ENCODE results near the gene AGAP5.
"Not testable (repeated sequence)": the region's sequence is repeated elsewhere in the genome, so short reads cannot be mapped to it uniquely, and the experiment has no call there.

Gene AGAP5

GRCh38 chr10:73697675-73698159 is at the start of gene AGAP5:
TSS of gene AGAP5 (minus strand) at chr10:73698109. CDS start at chr10:73697755, 354 bp downstream.
- DNase-seq: not testable (repeated sequence)

DNA sequence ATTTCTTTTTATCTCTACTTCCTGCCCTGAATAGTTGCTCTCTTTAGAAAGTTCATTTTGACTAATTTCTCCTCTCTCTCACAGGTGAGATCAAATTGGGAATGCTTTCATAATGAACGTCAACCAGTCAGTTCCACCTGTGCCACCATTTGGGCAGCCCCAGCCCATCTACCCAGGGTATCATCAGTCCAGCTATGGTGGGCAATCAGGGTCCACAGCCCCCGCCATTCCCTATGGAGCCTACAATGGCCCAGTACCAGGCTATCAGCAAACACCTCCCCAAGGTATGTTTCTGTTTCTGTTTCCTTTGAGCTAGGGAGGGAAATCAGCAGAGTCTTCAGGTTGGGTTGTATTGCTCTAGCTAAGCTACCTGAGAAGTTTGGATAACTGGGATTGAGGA is 48.8 kb upstream of the AGAP5 start:
- no peak for DNase-seq

GRCh38 chr10:73744664-73744975 is 46.7 kb upstream of the AGAP5 start:
- peak; percentile 57 for DNase-seq

DNA sequence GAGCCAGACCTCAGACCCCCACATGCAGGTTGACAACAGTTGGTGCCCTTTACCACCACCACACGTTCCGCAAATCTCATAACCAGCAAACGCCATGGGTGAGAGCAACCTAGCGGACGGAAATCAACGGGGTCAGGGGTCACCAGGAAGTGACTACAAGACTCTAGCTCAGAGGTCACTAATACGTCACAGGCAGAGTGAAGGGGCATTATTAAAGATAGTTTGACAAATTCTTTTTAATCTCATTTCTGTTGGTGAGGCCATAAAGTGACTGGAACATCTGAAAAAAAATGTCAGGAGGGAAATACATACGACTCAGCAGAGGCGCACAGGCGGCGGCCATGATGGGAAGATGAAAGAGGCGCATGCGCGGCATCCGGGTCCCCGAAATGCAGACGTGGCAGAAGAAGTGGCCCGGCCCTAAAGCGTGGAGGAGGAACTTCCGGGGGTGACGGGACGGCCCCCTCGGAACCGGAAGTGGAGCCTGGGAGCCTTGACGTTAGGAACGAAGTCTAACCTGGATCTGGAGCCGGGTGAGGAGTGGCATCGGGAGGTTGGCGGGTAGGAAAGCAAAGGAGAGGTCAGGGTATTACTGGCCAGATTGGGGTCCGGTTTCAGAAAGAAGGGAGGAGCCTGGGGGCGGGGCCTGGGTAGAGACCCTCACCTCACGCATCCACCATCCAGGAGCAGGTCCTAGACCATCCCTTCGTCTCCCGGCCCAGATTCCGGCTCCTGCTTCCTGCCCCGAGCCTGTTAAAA is 46.2 kb upstream of the AGAP5 start, which contains the start of gene SEC24C:
Gene SEC24C (plus strand): TSS at position 468 of the 759 bp plus-strand sequence. CDS start 2,461 bp downstream, outside the sequence.
- DNase-seq: peak; percentile 96

DNA sequence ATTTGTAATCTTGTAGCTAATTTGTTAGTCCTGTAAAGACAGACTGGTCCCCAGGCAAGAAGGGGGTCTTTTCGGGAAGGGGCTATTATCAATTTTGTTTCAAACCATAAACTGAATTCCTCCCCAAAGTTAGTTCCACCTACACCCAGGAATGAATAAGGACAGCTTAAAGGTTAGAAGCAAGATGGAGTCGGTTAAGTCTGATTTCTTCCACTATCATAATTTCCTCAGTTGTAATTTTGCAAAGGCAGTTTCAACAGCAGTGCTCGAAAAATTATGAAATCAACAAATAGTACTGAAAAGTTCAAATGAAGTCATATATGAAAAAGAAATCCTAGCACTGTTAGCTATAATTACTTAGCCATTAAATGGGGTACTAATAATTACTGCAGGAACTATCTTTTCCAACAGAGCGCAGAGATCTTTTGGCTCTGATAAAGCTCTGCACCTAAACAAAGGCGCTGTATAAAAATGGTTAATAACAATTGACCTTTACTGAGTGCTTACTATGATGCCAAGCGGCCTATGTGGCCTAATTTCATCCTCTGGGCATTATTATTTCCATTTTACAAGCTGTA is 45.5 kb upstream of the AGAP5 start:
- DNase-seq: no peak

GRCh38 chr10:73742454-73742734 is 44.5 kb upstream of the AGAP5 start:
- DNase-seq: no peak

- DNase-seq: not testable (repeated sequence)
These were observed 42.8 kb upstream of the AGAP5 start for GRCh38 chr10:73740501-73741254.

DNA sequence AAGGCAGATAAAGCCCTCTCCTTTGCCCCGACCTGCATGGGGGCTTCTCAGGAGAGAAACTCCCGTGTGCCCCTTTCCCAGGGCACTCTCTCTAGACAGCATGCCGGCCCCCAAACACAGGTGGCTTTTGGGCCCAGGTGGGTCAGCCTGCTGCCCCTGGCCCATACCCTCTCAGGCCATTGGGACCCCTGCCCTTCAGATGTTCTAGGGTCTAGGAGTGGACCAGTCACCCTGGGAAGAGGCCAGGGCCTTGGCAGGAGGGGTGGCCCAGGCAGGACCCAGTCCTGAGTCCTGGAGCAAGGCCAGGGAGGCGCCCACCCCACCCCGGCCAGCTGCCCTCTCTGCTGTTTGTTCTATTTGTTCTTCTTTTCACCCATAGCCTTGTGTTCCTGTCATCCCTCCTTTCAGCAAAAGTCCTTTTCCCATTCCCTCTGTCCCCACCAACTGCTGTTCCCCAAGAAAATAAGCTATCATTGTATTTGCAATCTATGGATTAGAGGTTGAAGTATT is 36.9 kb upstream of the AGAP5 start:
- DNase-seq: no peak

DNA sequence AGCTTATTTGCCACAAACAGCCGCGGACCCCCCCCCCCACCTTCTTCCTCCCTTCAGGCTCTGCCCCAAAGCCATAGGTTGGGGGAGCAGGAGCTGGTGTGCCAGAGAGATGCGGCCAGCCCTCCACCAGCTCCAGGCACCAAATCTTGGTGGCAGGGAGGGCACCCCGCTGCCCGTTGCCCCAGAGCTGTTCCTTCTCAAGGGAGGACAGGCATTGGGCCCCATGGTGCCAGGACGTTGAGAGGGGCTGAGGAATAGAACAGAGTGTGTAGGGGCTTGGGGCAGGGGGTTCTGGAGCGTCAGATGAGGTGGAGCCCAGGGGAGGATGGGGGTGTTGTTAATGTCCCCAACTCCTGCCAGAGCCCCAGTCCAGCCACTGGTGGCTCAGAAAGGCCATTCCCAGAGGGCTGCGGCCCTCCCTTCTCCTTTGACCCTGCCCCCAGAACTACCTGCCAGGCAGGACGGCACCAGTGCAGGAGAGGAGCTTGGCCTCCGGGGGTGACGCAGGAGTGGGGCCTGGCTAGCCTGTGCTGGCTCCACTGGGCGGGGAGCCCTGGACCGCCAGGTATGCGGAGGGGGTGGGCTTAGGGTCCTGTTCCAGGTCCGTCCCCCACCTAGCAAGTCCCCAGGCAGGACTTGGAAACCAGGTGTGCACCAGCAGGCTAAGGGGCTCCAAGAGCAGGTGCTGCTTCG is 36.3 kb upstream of the AGAP5 start:
- DNase-seq: no peak

DNA sequence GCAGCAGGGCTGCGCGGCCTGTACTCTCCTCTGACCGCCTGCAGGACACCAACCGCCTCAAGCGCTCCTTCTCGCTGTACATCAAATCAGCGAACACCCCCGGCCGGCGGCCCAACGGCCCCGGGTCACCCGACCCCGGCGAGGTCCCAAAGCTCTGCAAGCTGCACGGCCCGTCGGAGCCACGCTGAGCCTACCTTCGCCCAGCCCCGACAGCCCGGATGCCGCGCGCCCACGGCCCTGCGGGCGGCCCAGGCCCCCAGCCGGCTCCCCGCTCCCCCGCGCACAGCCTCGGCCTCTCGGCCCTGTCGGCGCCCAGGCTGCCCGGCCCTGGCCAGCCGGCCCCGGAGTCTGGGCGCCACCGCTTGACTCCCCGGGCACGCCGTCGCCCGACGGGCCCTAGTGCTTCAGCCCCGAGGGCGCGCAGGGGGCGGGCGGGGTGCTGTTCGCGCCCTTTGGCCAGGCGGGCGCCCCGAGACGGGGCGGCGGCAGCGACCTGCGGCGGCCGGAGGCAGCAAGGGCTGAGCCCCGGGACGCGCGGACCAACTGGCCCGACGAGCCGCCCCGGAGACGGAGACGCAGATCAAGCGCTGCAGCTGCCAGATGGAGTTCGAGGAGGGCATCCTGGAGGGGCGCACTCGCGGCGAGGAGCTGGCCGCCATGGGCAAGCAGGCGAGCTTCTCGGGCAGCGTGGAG is 35.2 kb upstream of the AGAP5 start:
- DNase-seq: no peak

GRCh38 chr10:73732426-73732825 is 34.5 kb upstream of the AGAP5 start:
- DNase-seq: no peak

DNA sequence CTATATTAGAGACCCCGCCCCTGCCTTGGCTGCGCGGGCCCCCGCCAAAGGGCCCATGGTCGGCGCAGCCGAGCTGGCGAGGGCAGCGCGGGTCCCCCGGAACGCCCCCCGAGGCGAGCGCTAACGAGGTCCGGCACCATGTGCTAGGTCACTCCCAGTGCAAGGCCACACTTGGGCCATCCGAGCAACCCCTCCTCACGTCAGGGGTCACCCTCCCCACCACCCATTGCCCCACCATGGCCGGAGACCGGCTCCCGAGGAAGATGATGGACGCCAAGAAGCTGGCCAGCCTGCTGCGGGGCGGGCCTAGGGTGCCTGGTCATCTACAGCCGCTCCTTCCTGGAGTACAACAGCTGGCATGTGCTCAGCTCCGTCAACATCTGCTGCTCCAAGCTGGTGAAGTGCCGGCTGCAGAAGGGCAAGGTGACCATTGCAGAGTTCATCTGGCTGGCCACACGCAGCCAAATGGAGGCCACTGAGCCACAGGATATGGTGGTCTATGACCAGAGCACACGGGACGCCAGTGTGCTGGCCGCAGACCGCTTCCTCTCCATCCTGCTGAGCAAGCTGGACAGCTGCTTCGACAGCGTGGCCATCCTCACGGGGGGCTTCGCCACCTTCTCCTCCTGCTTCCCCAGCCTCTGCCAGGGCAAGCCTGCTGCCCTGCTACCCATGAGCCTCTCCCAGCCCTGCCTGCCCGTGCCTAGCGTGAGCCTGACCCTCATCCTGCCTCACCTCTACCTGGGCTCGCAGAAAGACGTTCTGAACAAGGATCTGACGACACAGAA is 33.9 kb upstream of the AGAP5 start:
- DNase-seq: no peak

DNA sequence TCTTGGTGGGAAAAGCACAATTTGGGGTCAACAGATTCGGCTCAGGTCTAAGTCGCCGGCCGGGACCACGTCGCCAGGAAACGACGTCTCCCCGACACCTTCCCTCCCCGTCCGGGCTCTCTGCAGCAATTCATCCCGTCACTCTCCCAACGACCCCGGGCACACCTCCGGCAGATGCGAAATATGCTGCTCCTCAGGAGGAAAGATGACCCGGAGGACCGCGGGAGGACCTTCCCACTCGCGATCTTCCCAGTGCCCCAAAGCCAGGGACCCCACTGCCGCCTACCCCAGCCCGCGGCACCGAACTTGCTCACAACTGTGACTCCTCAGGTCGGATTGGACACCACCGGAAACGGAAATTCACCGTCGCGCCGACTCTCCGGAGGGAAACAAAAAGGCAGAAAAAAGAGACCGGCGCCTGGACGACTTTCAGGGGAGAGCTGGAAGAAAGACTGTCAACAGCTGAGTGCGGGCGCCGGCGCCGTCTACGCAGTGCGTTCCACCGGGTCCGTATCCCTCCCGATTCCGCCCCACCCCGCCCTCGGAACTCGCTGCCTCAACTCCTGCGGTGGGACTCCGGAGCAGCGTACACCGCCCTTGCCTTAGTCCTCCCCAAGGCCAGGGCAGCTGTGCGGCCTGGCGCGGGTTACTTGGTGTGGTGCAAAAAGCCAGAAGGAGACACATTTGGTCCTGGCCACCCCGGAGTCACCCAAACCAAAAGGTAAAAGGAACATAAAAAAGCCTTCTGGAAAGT is 32.4 kb upstream of the AGAP5 start:
- peak; percentile 94 for DNase-seq

DNA sequence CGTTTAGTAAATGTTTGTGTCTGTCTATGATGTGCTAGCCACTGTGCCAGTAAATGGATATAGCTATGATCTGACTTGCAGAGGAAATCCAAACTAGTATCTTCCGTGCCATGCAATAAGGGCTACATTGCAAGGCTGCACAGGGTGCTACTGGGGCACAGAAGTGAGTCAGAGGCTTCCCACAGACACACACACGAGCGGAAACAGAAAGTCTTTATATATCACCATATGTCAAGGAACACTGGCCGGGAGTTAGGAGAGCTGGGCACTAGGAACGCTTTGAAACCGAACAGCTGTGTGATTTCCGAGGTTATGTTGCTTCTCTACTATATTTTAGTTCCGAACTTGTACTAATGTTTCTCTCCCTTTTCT is 31.9 kb upstream of the AGAP5 start:
- peak; percentile 49 for DNase-seq

DNA sequence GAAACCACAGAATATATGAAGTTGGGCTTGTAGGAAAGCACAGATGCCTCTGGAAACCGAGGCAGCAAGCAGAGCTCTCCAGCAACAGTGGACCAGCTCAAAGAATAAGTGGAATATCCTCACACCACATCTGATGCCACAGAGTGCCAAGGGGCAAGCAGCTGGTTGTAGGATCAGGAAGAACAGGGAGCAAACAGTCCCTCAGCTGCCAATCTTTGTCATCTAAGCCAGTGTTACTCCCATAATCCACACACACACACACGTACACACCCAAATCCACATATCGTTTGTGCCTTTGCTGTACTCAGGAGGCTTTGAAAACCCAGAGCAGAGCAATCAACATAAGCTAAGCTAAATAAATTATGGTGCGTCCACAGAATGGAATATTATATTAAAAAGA is 25.6 kb upstream of the AGAP5 start:
- no peak for DNase-seq

GRCh38 chr10:73720561-73720960 is 22.7 kb upstream of the AGAP5 start:
- not testable (repeated sequence) for DNase-seq

DNA sequence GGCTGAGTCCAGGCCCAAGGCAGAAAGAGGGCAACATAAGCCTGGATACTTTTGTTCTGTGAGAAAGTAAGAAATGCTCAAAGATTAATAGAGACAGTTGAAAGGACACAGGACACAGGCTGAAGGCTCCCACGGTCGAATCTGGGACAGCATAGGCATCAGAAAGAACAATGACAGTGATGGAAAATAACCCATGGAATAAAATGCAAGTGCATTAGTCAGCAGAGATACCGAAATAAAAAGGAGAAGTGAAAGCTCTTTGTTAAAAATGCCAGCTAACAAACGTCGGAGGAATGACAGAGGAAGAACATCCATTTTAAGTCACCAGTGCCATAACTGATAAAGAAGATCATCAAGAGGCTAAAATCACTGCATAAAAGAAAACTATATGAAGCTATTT is 19.6 kb upstream of the AGAP5 start:
- DNase-seq: no peak

GRCh38 chr10:73716251-73716650 is 18.3 kb upstream of the AGAP5 start:
- DNase-seq: no peak

DNA sequence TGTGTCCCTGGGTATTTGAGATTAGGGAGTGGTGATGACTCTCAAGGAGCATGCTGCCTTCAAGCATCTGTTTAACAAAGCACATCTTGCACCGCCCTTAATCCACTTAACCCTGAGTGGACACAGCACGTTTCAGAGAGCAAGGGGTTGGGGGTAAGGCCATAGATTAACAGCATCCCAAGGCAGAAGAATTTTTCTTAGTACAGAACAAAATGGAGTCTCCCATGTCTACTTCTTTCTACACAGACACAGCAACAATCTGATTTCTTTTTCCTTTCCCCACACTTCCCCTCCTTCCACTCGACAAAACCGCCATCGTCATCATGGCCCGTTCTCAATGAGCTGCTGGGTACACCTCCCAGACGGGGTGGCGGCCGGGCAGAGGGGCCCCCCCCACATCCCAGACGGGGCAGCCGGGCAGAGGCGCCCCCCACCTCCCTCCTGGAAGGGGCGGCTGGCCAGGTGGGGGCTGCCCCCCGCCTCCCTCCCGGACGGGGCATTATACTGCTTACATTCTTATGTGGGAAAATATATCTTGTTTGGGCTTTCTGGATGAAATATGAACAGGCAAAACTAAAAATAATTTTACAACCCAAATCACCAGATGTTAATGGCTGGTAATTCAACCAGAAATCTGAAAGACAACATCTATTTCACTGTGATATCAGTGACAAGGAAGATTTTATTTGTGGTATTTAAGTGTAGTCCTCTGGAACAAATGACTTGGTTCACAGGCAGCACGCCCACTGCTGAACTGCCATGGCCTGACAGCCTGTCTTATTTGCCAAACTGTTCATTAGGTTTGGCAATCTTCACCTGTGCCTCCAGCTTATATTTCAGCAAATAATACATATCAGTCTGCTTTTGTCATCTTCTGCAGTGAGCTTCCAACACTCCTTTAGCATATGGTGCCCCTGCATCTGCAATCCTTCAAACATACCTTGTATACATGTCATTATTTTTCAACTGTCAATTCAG is 17.6 kb upstream of the AGAP5 start:
- not testable (repeated sequence) for DNase-seq

- DNase-seq: not testable (repeated sequence)
These were observed 16.6 kb upstream of the AGAP5 start for GRCh38 chr10:73714483-73714882.

Measured in CD4-positive, alpha-beta T cell treated with Interleukin-17A for 1 hour (primary cell).